H9 (cell line): ENCODE measurements around the gene LHPP. TPM values are rescaled to one million over a fixed set of nuclear protein-coding genes. Genes with fewer than 3 reads are reported as not detected.

ENCODE experiments used
- DNase-seq: peaks from one replicate; pipeline ENCODE4 v3.0.0-alpha.2; 2017
- H2AFZ ChIP-seq: one replicate; pipeline ENCODE4 v1.6.1; 2013; ENCODE audit warnings: mild to moderate bottlenecking, low read length, control low read depth, moderate library complexity
- H2AK5ac ChIP-seq: 2 replicates; pipeline ENCODE4 v1.6.1; 2013; ENCODE audit warnings: low read length, control low read depth, mixed read lengths; ENCODE audit not compliant: insufficient read length
- H2BK120ac ChIP-seq: one replicate; pipeline ENCODE4 v1.6.1; 2013; ENCODE audit warnings: low read depth, mild to moderate bottlenecking, low read length, control low read depth, inconsistent platforms; ENCODE audit not compliant: poor library complexity, severe bottlenecking
- H2BK12ac ChIP-seq: 2 replicates; pipeline ENCODE4 v1.6.1; 2013; ENCODE audit warnings: low read length, control low read depth, mixed read lengths, low read depth; ENCODE audit not compliant: insufficient read length
- H2BK15ac ChIP-seq: 2 replicates; pipeline ENCODE4 v1.6.1; 2013; ENCODE audit warnings: low read depth, low read length, control low read depth
- H2BK20ac ChIP-seq: one replicate; pipeline ENCODE4 v1.6.1; 2013; ENCODE audit warnings: low read depth, mild to moderate bottlenecking, low read length, control low read depth, inconsistent platforms; ENCODE audit not compliant: poor library complexity, severe bottlenecking
- H2BK5ac ChIP-seq: 2 replicates; pipeline ENCODE4 v1.6.1; 2013; ENCODE audit warnings: low read length, control low read depth, mixed read lengths; ENCODE audit not compliant: insufficient read length
- H3K14ac ChIP-seq: 2 replicates; pipeline ENCODE4 v1.6.1; 2013; ENCODE audit warnings: low read length, control low read depth; ENCODE audit not compliant: insufficient read depth
- H3K18ac ChIP-seq: 2 replicates; pipeline ENCODE4 v1.6.1; 2013; ENCODE audit warnings: low read depth, mild to moderate bottlenecking, mixed read lengths, low read length, control low read depth; ENCODE audit not compliant: insufficient read length
- H3K23ac ChIP-seq: 2 replicates; pipeline ENCODE4 v1.6.1; 2013; ENCODE audit warnings: low read length, control low read depth, mixed read lengths, low read depth; ENCODE audit not compliant: insufficient read length
- H3K23me2 ChIP-seq: 2 replicates; pipeline ENCODE4 v1.6.1; 2013; ENCODE audit warnings: low read depth, mild to moderate bottlenecking, mixed read lengths, low read length, control low read depth; ENCODE audit not compliant: insufficient read length, poor library complexity, severe bottlenecking
- H3K27ac ChIP-seq: 2 replicates; pipeline ENCODE4 v1.5.1; 2013; ENCODE audit warnings: low read length, control low read depth, mixed read lengths, low read depth; ENCODE audit not compliant: insufficient read length
- H3K27me3 ChIP-seq: 2 replicates; pipeline ENCODE4 v1.6.1; 2013; ENCODE audit warnings: low read length, control low read depth, inconsistent platforms; ENCODE audit not compliant: insufficient read depth
- H3K4ac ChIP-seq: 2 replicates; pipeline ENCODE4 v1.6.1; 2013; ENCODE audit warnings: low read depth, mild to moderate bottlenecking, control low read depth, inconsistent platforms, low read length, moderate library complexity
- H3K4me1 ChIP-seq: 2 replicates; pipeline ENCODE4 v1.6.1; 2013; ENCODE audit warnings: low read length, control low read depth, inconsistent platforms; ENCODE audit not compliant: insufficient read depth
- H3K4me2 ChIP-seq: 2 replicates; pipeline ENCODE4 v1.6.1; 2013; ENCODE audit warnings: low read length, control low read depth, mixed read lengths; ENCODE audit not compliant: insufficient read length, insufficient read depth
- H3K56ac ChIP-seq: 2 replicates; pipeline ENCODE4 v1.6.1; 2013; ENCODE audit warnings: low read depth, mild to moderate bottlenecking, mixed read lengths, low read length, control low read depth; ENCODE audit not compliant: insufficient read length
- H3K79me1 ChIP-seq: 2 replicates; pipeline ENCODE4 v1.6.1; 2013; ENCODE audit warnings: low read depth, mild to moderate bottlenecking, moderate library complexity, low read length, control low read depth, inconsistent platforms; ENCODE audit not compliant: insufficient read depth, poor library complexity, severe bottlenecking
- H3K79me2 ChIP-seq: 2 replicates; pipeline ENCODE4 v1.6.1; 2013; ENCODE audit warnings: low read length, control low read depth, inconsistent platforms; ENCODE audit not compliant: insufficient read depth
- H3K9ac ChIP-seq: 2 replicates; pipeline ENCODE4 v1.6.1; 2013; ENCODE audit warnings: low read length, control low read depth, mixed read lengths; ENCODE audit not compliant: insufficient read length; ENCODE audit errors: extremely low read depth
- H3K9me3 ChIP-seq: one replicate; pipeline ENCODE4 v1.6.1; 2013; ENCODE audit warnings: low read depth, low read length, inconsistent platforms; ENCODE audit not compliant: control insufficient read depth
- H3T11ph ChIP-seq: one replicate; pipeline ENCODE4 v1.6.1; 2013; ENCODE audit warnings: mild to moderate bottlenecking, low read length, control low read depth, inconsistent platforms
- H4K20me1 ChIP-seq: one replicate; pipeline ENCODE4 v1.6.1; 2013; ENCODE audit not compliant: control insufficient read depth, insufficient read length, insufficient read depth
- H4K5ac ChIP-seq: 2 replicates; pipeline ENCODE4 v1.6.1; 2013; ENCODE audit warnings: low read depth, mild to moderate bottlenecking, mixed read lengths, low read length, control low read depth; ENCODE audit not compliant: insufficient read length
- H4K8ac ChIP-seq: replicated peaks from 2 replicates; pipeline ENCODE4 v1.6.1; 2013; ENCODE audit warnings: low read length, control low read depth, mixed read lengths, low read depth; ENCODE audit not compliant: insufficient read length
- H4K91ac ChIP-seq: 2 replicates; pipeline ENCODE4 v1.6.1; 2013; ENCODE audit warnings: low read depth, mild to moderate bottlenecking, moderate library complexity, mixed read lengths, low read length, control low read depth; ENCODE audit not compliant: insufficient read length
- H3K27ac Mint-ChIP-seq, 3 experiments: 2 replicates in 2 of 3; 3 replicates in 1 of 3; pipeline ENCODE4 v1.8.0; 2020 to 2021; ENCODE audit warnings: mixed read lengths in 3 of 3, mild to moderate bottlenecking in 1 of 3, moderate library complexity in 1 of 3
- H3K27me3 Mint-ChIP-seq: 2 replicates; pipeline ENCODE4 v1.8.0; 2021; ENCODE audit warnings: low read depth, mild to moderate bottlenecking, moderate library complexity, mixed read lengths
- H3K36me3 Mint-ChIP-seq, 3 experiments: 2 replicates in 2 of 3; 3 replicates in 1 of 3; pipeline ENCODE4 v1.8.0; 2020 to 2021; ENCODE audit warnings: low read depth in 3 of 3, mixed read lengths in 3 of 3; ENCODE audit not compliant: insufficient read depth in 1 of 3
- H3K4me1 Mint-ChIP-seq, 2 experiments: 2 replicates each; pipeline ENCODE4 v1.8.0; 2020; ENCODE audit warnings: mixed read lengths in 2 of 2
- H3K4me3 Mint-ChIP-seq, 2 experiments: 2 replicates in 1 of 2; 3 replicates in 1 of 2; pipeline ENCODE4 v1.8.0; 2020 to 2021; ENCODE audit warnings: mild to moderate bottlenecking in 2 of 2, mixed read lengths in 2 of 2, moderate library complexity in 1 of 2
- H3K9me3 Mint-ChIP-seq, 2 experiments: 2 replicates in 1 of 2; 3 replicates in 1 of 2; pipeline ENCODE4 v1.8.0; 2020; ENCODE audit warnings: mild to moderate bottlenecking in 2 of 2, mixed read lengths in 2 of 2, moderate library complexity in 1 of 2
- WGBS: extraction: QIAGEN DNeasy Blood & Tissue Kit; methylation state at CpG from one replicate; pipeline ENCODE4 v1.1.7; 2013; ENCODE audit warnings: missing lambda C conversion rate, low lambda C conversion rate, mixed read lengths; ENCODE audit not compliant: insufficient read length; ENCODE audit errors: extremely low coverage; 5-methylcytosine and 5-hydroxymethylcytosine counted together
- total RNA-seq: library from RNA; stranded (reverse); gene quantifications from 2 replicates; pipeline ENCODE4 v1.2.1, GENCODE V29; 2021
- TF ChIP-seq, protein P1 (sequence below): fragments of 200-600 bp; sonication (generic); conservative IDR thresholded peaks from 3 replicates; pipeline ENCODE4 v1.8.0; 2021; ENCODE audit warnings: antibody characterized with exemption, mild to moderate bottlenecking

LHPP gene
- total RNA-seq, 1 experiment from 2014 or later = 29.6 TPM

DNA sequence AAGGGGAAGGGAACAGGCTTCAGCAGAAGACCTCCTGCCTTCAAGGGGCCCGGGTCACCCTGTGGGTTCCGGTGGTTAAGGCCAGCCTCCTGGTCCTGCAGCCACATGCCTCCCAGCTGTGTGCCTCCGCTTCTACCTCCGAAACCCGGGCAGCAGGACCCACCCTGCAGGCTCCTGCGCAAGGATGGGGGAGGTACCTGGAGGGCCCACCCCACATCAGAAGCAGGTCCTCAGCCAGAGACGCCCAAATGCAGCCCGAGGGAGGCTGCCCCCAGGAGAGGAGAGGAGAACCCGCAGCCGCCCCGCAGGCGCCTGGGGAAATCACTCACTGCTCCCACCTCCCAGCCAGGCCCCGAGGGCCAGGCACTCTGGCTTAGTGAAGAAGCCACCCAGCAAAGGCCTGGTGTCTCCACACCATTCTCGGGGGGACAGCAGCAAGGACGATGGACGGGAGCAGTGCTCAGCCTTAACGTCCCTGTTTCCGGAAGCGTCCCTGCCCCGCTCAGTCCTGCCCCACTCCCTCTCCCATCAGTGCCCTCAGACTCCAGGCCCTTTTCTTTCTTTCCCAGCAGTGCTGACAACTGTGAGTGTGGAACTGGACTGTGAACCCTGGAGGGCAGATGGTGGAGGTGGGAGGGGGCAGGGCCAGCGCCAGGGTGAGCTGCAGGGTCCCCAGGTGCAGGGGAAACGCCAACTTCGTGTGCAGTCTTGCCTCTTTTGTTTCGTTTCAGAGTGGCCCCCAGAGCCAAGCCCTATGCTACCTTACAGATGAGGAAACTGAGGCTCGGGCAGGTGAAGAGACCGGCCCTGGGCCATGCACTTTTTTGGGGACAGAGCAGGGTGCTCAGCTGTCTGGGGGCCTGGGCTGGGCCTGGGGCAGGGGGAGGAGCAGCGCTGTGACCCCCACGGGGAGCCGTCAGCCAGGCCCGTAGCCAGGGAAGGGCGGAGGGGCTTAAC is 144.5 kb downstream of the LHPP start:
- Histone ChIP-seq H3T11ph (no peak overlapping the region), H4K8ac (no peak overlapping the region), H3K27ac (no peak overlapping the region), H2AK5ac (no peak overlapping the region), H4K5ac (no peak overlapping the region), H3K56ac (no peak overlapping the region), H3K9me3 (no peaks in the 10 kb centered on the region), H3K23ac (no peak overlapping the region), H4K91ac (no peak overlapping the region), H3K4me2 (no peak overlapping the region), H3K18ac (no peak overlapping the region), H3K79me1 (no peaks in the 10 kb centered on the region), H2BK5ac (no peak overlapping the region), H2BK20ac (no peak overlapping the region), H4K20me1 (peaks cover 3% of the 10 kb centered on the region), H3K14ac (no peak overlapping the region), H3K9ac (no peak overlapping the region), H3K4ac (no peak overlapping the region), H3K4me1 (no peaks in the 10 kb centered on the region), H2BK120ac (no peak overlapping the region), H2BK15ac (no peak overlapping the region), H2BK12ac (no peak overlapping the region), H3K79me2 (no peaks in the 10 kb centered on the region), H3K23me2 (no peaks in the 10 kb centered on the region), H3K27me3 (no peaks in the 10 kb centered on the region), H2AFZ (no peak overlapping the region)
- Mint-ChIP-seq H3K4me3 (no peak overlapping the region), H3K9me3 (no peaks in the 10 kb centered on the region), H3K27ac (no peak overlapping the region), H3K36me3 (no peaks in the 10 kb centered on the region; a peak in 1 of 7 replicates), H3K27me3 (peaks cover 2% of the 10 kb centered on the region; the same call in 1 of the 2 replicates), H3K4me1 (peaks cover 4 to 9% of the 10 kb centered on the region in 2 experiments; a peak in 3 of 4 replicates)
- TF ChIP-seq, protein P1, sequence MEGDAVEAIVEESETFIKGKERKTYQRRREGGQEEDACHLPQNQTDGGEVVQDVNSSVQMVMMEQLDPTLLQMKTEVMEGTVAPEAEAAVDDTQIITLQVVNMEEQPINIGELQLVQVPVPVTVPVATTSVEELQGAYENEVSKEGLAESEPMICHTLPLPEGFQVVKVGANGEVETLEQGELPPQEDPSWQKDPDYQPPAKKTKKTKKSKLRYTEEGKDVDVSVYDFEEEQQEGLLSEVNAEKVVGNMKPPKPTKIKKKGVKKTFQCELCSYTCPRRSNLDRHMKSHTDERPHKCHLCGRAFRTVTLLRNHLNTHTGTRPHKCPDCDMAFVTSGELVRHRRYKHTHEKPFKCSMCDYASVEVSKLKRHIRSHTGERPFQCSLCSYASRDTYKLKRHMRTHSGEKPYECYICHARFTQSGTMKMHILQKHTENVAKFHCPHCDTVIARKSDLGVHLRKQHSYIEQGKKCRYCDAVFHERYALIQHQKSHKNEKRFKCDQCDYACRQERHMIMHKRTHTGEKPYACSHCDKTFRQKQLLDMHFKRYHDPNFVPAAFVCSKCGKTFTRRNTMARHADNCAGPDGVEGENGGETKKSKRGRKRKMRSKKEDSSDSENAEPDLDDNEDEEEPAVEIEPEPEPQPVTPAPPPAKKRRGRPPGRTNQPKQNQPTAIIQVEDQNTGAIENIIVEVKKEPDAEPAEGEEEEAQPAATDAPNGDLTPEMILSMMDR = no peak
- no peak for DNase-seq
- WGBS = no CpG with 5 or more reads among the region's 31 CpGs
